ENCODE measurements around the gene OR10W1. TPM values are rescaled to one million over a fixed set of nuclear protein-coding genes. Genes with fewer than 3 reads are reported as not detected.

OR10W1 gene
- total RNA-seq, 1 donor from 2014 or later: not detected

DNA sequence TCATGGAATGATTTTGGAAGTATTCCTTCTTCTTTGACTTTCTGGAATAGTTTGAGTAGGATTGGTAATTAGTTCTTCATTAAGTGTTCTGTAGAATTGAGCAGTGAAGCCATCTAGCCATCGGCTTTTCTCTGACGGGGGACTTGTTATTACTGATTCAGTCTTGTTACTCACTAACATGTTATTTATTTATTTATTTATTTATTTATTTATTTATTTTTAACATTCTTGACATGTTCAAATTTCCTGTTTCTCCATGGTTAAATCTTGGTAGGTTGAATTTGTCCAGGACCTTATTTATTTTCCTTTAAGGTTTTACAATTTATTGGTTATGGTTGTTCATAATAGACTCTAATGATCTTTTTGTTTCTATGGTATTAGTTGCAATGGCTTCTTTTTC is 24.1 kb downstream of the OR10W1 start:
- no peak overlapping the region for H3K9ac ChIP-seq (ENCODE audit: low read length)
- H3K9me3 ChIP-seq (ENCODE audit: insufficient read depth, low read depth, low read length): no peaks in the 10 kb centered on the region
- H3K4me1 ChIP-seq (ENCODE audit: insufficient read depth, low read length): no peaks in the 10 kb centered on the region
- TF ChIP-seq CTCF (IDR thresholded peaks at IDR 0.05; ENCODE audit: insufficient read depth, low read depth, low read length) (no peak), EZH2 (IDR thresholded peaks at IDR 0.05; ENCODE audit: insufficient read depth, low read length) (no peak)
- no peaks in the 10 kb centered on the region for H3K4me1 Mint-ChIP-seq (ENCODE audit: low read depth, unreplicated experiment)
- no peaks in the 10 kb centered on the region for H3K36me3 ChIP-seq (ENCODE audit: insufficient read depth, low read length)
- no peaks in the 10 kb centered on the region for H3K36me3 Mint-ChIP-seq (ENCODE audit: low read depth, unreplicated experiment)
- H3K27ac Mint-ChIP-seq (ENCODE audit: unreplicated experiment): no peak overlapping the region
- no peak overlapping the region for H2AFZ ChIP-seq (ENCODE audit: low read depth, low read length)
- H3K27me3 Mint-ChIP-seq (ENCODE audit: low read depth, unreplicated experiment): no peaks in the 10 kb centered on the region
- H3K79me2 ChIP-seq (ENCODE audit: insufficient read depth, low read length): no peaks in the 10 kb centered on the region
- no peak for FAIRE-seq
- no peak for DNase-seq (ENCODE audit: low read depth)
- H4K20me1 ChIP-seq (ENCODE audit: insufficient read depth, low read length): no peaks in the 10 kb centered on the region
- H3K4me2 ChIP-seq (ENCODE audit: low read length): no peak overlapping the region
- no peak overlapping the region for H3K4me3 Mint-ChIP-seq (ENCODE audit: unreplicated experiment)
- no peak overlapping the region for H3K27ac ChIP-seq (ENCODE audit: low read depth, low read length)
- no peak overlapping the region for H3K4me3 ChIP-seq (ENCODE audit: insufficient read depth, low read depth, low read length)
- no peaks in the 10 kb centered on the region for H3K27me3 ChIP-seq (ENCODE audit: insufficient read depth, low read length)
- peaks cover 7% of the 10 kb centered on the region for H3K9me3 Mint-ChIP-seq (ENCODE audit: unreplicated experiment)

DNA sequence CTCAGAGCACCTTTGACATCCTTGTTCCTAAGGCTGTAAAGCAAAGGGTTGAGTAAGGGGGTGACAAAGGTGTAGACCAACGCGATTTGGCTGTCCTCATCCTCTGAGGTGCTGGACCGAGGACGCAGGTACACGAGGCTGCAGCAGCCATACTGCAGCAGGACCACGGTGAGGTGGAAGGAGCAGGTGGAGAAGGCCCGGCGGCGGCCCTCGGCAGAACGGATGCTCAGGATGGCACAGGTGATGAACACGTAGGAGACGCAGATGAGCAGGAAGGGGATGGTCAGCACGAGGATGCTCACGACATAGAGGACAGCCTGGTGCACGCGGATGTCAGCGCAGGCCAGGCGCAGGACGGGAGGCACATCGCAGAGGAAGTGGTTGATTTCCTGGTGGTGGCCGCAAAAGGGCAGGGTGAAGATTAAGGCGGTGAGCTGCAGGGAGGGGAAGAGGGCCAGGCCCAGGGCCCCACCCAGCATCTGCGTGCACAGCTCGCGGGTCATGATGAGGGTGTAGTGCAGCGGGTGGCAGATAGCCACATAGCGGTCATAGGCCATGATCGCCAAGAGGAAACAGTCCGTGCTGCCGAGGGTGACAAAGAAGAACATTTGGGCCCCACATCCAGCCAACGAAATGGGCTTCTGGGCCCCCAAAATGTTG is 40.0 kb downstream of the OR10W1 start:
- no peak overlapping the region for H3K4me3 ChIP-seq (ENCODE audit: insufficient read depth, low read depth, low read length)
- no peak for DNase-seq (ENCODE audit: low read depth)
- no peak overlapping the region for H3K27ac ChIP-seq (ENCODE audit: low read depth, low read length)
- no peaks in the 10 kb centered on the region for H3K4me1 ChIP-seq (ENCODE audit: insufficient read depth, low read length)
- H3K4me2 ChIP-seq (ENCODE audit: low read length): no peak overlapping the region
- Mint-ChIP-seq H3K27ac (ENCODE audit: unreplicated experiment) (no peak overlapping the region), H3K4me1 (ENCODE audit: low read depth, unreplicated experiment) (no peaks in the 10 kb centered on the region), H3K9me3 (ENCODE audit: unreplicated experiment) (peaks cover 4% of the 10 kb centered on the region), H3K36me3 (ENCODE audit: low read depth, unreplicated experiment) (no peaks in the 10 kb centered on the region), H3K4me3 (ENCODE audit: unreplicated experiment) (no peak overlapping the region), H3K27me3 (ENCODE audit: low read depth, unreplicated experiment) (peaks cover 2% of the 10 kb centered on the region)
- no peaks in the 10 kb centered on the region for H3K36me3 ChIP-seq (ENCODE audit: insufficient read depth, low read length)
- no peaks in the 10 kb centered on the region for H3K9me3 ChIP-seq (ENCODE audit: insufficient read depth, low read depth, low read length)
- H3K79me2 ChIP-seq (ENCODE audit: insufficient read depth, low read length): no peaks in the 10 kb centered on the region
- no peak overlapping the region for H3K9ac ChIP-seq (ENCODE audit: low read length)
- no peak overlapping the region for H2AFZ ChIP-seq (ENCODE audit: low read depth, low read length)
- no peaks in the 10 kb centered on the region for H3K27me3 ChIP-seq (ENCODE audit: insufficient read depth, low read length)
- no peaks in the 10 kb centered on the region for H4K20me1 ChIP-seq (ENCODE audit: insufficient read depth, low read length)
- TF ChIP-seq EZH2 (IDR thresholded peaks at IDR 0.05; ENCODE audit: insufficient read depth, low read length): no peak
- TF ChIP-seq CTCF (IDR thresholded peaks at IDR 0.05; ENCODE audit: insufficient read depth, low read depth, low read length): no peak
- FAIRE-seq: no peak

- no peak for TF ChIP-seq CTCF (IDR thresholded peaks at IDR 0.05; ENCODE audit: insufficient read depth, low read depth, low read length)
- no peaks in the 10 kb centered on the region for H3K4me1 Mint-ChIP-seq (ENCODE audit: low read depth, unreplicated experiment)
- Histone ChIP-seq H3K27me3 (ENCODE audit: insufficient read depth, low read length) (no peaks in the 10 kb centered on the region), H3K27ac (ENCODE audit: low read depth, low read length) (no peak overlapping the region), H4K20me1 (ENCODE audit: insufficient read depth, low read length) (no peaks in the 10 kb centered on the region), H3K9ac (ENCODE audit: low read length) (no peak overlapping the region), H3K4me3 (ENCODE audit: insufficient read depth, low read depth, low read length) (no peak overlapping the region), H2AFZ (ENCODE audit: low read depth, low read length) (no peak overlapping the region), H3K79me2 (ENCODE audit: insufficient read depth, low read length) (no peaks in the 10 kb centered on the region), H3K4me2 (ENCODE audit: low read length) (no peak overlapping the region), H3K36me3 (ENCODE audit: insufficient read depth, low read length) (no peaks in the 10 kb centered on the region), H3K4me1 (ENCODE audit: insufficient read depth, low read length) (no peaks in the 10 kb centered on the region), H3K9me3 (ENCODE audit: insufficient read depth, low read depth, low read length) (no peaks in the 10 kb centered on the region)
- DNase-seq (ENCODE audit: low read depth) (no peak), FAIRE-seq (no peak)
- H3K27ac Mint-ChIP-seq (ENCODE audit: unreplicated experiment): no peak overlapping the region
- no peaks in the 10 kb centered on the region for H3K36me3 Mint-ChIP-seq (ENCODE audit: low read depth, unreplicated experiment)
- H3K9me3 Mint-ChIP-seq (ENCODE audit: unreplicated experiment): no peaks in the 10 kb centered on the region
- H3K4me3 Mint-ChIP-seq (ENCODE audit: unreplicated experiment): no peak overlapping the region
- no peaks in the 10 kb centered on the region for H3K27me3 Mint-ChIP-seq (ENCODE audit: low read depth, unreplicated experiment)
Measured at GRCh38 chr11:58222721-58223120, 45.3 kb downstream of the OR10W1 start.

Data from astrocyte (in vitro differentiated cells and primary cell).